Endothelial cell of umbilical vein (primary cell): ENCODE results near the gene CEACAM21. TPM values are rescaled to one million over a fixed set of nuclear protein-coding genes. Genes with fewer than 3 reads are reported as not detected.

Source experiments
- BruUV-seq: library from RNA; stranded (reverse); fragments of 400-500 nt; replicated peaks from 2 replicates; lab custom pipeline; 2021; lab: Mats Ljungman, UMichigan
- CTCF ChIA-PET: fragments of 300-600, 350-600 bp; sonication (Branson Sonifier 250); formaldehyde crosslinking; loops from one replicate; lab custom pipeline; 2021; ENCODE audit warnings: antibody characterized with exemption, inconsistent platforms; lab: Charles Lee
- POLR2A ChIA-PET: fragments of 300-600, 350-600 bp; sonication (Branson Sonifier 250); formaldehyde crosslinking; loops from one replicate; lab custom pipeline; 2021; ENCODE audit warnings: antibody characterized with exemption, inconsistent platforms; lab: Charles Lee
- DNase-seq: peaks from one replicate; pipeline ENCODE4 v3.0.0-alpha.2; 2011; ENCODE audit warnings: low read depth, low spot score
- FAIRE-seq: peaks from 2 replicates; lab custom pipeline; 2011; peaks lifted over from hg19 to GRCh38; lab: Jason Lieb, UNC
- H2AFZ ChIP-seq: 2 replicates; pipeline ENCODE4 v1.6.0; 2012; ENCODE audit warnings: low read depth, low read length, control low read depth, inconsistent platforms
- H3K27ac ChIP-seq: 2 replicates; pipeline ENCODE4 v1.5.1; 2011; ENCODE audit warnings: low read depth, mild to moderate bottlenecking, control low read depth, low read length, moderate library complexity; ENCODE audit not compliant: insufficient read depth
- H3K27me3 ChIP-seq, 2 experiments: 2 replicates each; pipeline versions ENCODE4 v1.6.0 to v1.6.1; 2011; ENCODE audit warnings: low read length in 2 of 2, mixed read lengths in 1 of 2; ENCODE audit not compliant: control insufficient read depth in 2 of 2, insufficient read depth in 2 of 2
- H3K36me3 ChIP-seq, 2 experiments: 2 replicates in 1 of 2; 3 replicates in 1 of 2; pipeline ENCODE4 v1.5.1; 2011; ENCODE audit warnings: low read length in 2 of 2, mild to moderate bottlenecking in 1 of 2, moderate library complexity in 1 of 2; ENCODE audit not compliant: control insufficient read depth in 2 of 2, insufficient read depth in 2 of 2; ENCODE audit errors: extremely low read depth in 1 of 2
- H3K4me1 ChIP-seq: 3 replicates; pipeline ENCODE4 v1.5.1; 2011; ENCODE audit warnings: mild to moderate bottlenecking, low read length; ENCODE audit not compliant: control insufficient read depth, insufficient read depth; ENCODE audit errors: extremely low read depth
- H3K4me2 ChIP-seq: 2 replicates; pipeline ENCODE4 v1.6.1; 2011; ENCODE audit warnings: low read length, control low read depth, mixed read lengths; ENCODE audit not compliant: insufficient read depth
- H3K4me3 ChIP-seq, 3 experiments: fragments of 200-600 bp in 1 of 3; sonication (generic), shearing (Covaris generic) in 1 of 3; replicated peaks in 1 of 3; 2 replicates each; pipeline ENCODE4 v1.5.1; 2011 to 2016; ENCODE audit warnings: control low read depth in 3 of 3, low read length in 3 of 3, mild to moderate bottlenecking in 2 of 3, inconsistent platforms in 1 of 3, low read depth in 1 of 3, moderate library complexity in 1 of 3; ENCODE audit not compliant: insufficient read depth in 1 of 3
- H3K79me2 ChIP-seq: 2 replicates; pipeline ENCODE4 v1.6.0; 2012; ENCODE audit warnings: low read length, inconsistent platforms; ENCODE audit not compliant: control insufficient read depth, insufficient read depth
- H3K9ac ChIP-seq: replicated peaks from 2 replicates; pipeline ENCODE3; 2011; ENCODE audit warnings: low read length, control low read depth; ENCODE audit not compliant: insufficient read depth; ENCODE audit errors: extremely low read depth
- H3K9me1 ChIP-seq: replicated peaks from 3 replicates; pipeline ENCODE4 v1.6.0; 2011; ENCODE audit warnings: mild to moderate bottlenecking, low read length; ENCODE audit not compliant: control insufficient read depth, insufficient read depth; ENCODE audit errors: extremely low read depth
- H3K9me3 ChIP-seq: replicated peaks from 2 replicates; pipeline ENCODE4 v1.5.1; 2012; ENCODE audit warnings: low read length, inconsistent platforms; ENCODE audit not compliant: control insufficient read depth, insufficient read depth
- H4K20me1 ChIP-seq: replicated peaks from 2 replicates; pipeline ENCODE3; 2011; ENCODE audit warnings: mild to moderate bottlenecking, low read length; ENCODE audit not compliant: control insufficient read depth, insufficient read depth; ENCODE audit errors: extremely low read depth
- CTCF ChIP-seq, 2 donors: IDR thresholded peaks; 1 replicate in 1 of 2; 2 replicates in 1 of 2; pipeline ENCODE4 v1.5.1; 2011; ENCODE audit warnings: low read length in 2 of 2, mild to moderate bottlenecking in 2 of 2, moderate library complexity in 2 of 2, control low read depth in 1 of 2, inconsistent platforms in 1 of 2, low read depth in 1 of 2; ENCODE audit not compliant: insufficient read depth in 1 of 2; ENCODE audit errors: extremely low read depth in 1 of 2
- EZH2 ChIP-seq: IDR thresholded peaks from 2 replicates; pipeline ENCODE4 v1.6.1; 2012; ENCODE audit warnings: borderline replicate concordance, low read depth, mild to moderate bottlenecking, moderate library complexity, low read length, inconsistent platforms; ENCODE audit not compliant: severe bottlenecking
- FOS ChIP-seq: IDR thresholded peaks from 2 replicates; pipeline ENCODE4 v1.6.1; 2011; ENCODE audit warnings: mild to moderate bottlenecking, low read length, moderate library complexity, borderline replicate concordance; ENCODE audit not compliant: insufficient read depth
- GATA2 ChIP-seq: IDR thresholded peaks from 2 replicates; pipeline ENCODE4 v1.7.0; 2011; ENCODE audit warnings: low read depth, mild to moderate bottlenecking, moderate library complexity, mixed read lengths, low read length; ENCODE audit not compliant: insufficient read length, insufficient read depth
- JUN ChIP-seq: IDR thresholded peaks from 2 replicates; pipeline ENCODE4 v1.6.1; 2011; ENCODE audit warnings: borderline replicate concordance, low read depth; ENCODE audit not compliant: insufficient read length, insufficient read depth
- MYC ChIP-seq: IDR thresholded peaks from one replicate; pipeline ENCODE4 v1.6.1; 2011; ENCODE audit warnings: mild to moderate bottlenecking, low read depth, low read length
- POLR2A ChIP-seq: IDR thresholded peaks from 2 replicates; pipeline ENCODE4 v1.6.1; 2012; ENCODE audit warnings: low read depth, mild to moderate bottlenecking, control low read depth, low read length
- POLR2AphosphoS5 ChIP-seq: IDR thresholded peaks from 2 replicates; pipeline ENCODE4 v1.6.1; 2012; ENCODE audit warnings: low read depth, mild to moderate bottlenecking, control low read depth, low read length, moderate library complexity; ENCODE audit not compliant: insufficient read depth
- dilution Hi-C: fragments of 300-500 bp; cut with MboI; formaldehyde crosslinking; loops from one replicate; pipeline ENCODE4 v1.15.0; 2019; ENCODE audit warnings: low sequenced_read_pairs; ENCODE audit not compliant: extremely low pct_ligation_motif_present
- intact Hi-C: fragments of 100-400 bp; cut with micrococcal nuclease; formaldehyde crosslinking; loops from one replicate; pipeline ENCODE4 v1.10.0; 2022
- polyA plus RNA-seq, 4 experiments: library from polyadenylated mRNA; depleted of rRNA in 3 of 4; stranded (reverse) in 3 of 4; unstranded in 1 of 4; fragments of >200 nt; gene quantifications; 2 replicates each; pipeline versions ENCODE4 v1.2.1 to v1.2.3, GENCODE V29; 2011 to 2012; ENCODE audit warnings: missing spikeins in 1 of 4
- total RNA-seq: library from RNA; stranded (reverse); gene quantifications from 2 replicates; pipeline ENCODE4 v1.2.3, GENCODE V29; 2021
- TF ChIP-seq, protein P1 (sequence below): IDR thresholded peaks from 2 replicates; pipeline ENCODE4 v1.6.1; 2011; ENCODE audit not compliant: insufficient read depth, insufficient read length

The CEACAM21 gene
- total and polyA plus RNA-seq, 2 donors (not counting 3 experiments of a cell fraction or from before 2014, with no cell fraction given) = 0.81 to 1.7 TPM

DNA sequence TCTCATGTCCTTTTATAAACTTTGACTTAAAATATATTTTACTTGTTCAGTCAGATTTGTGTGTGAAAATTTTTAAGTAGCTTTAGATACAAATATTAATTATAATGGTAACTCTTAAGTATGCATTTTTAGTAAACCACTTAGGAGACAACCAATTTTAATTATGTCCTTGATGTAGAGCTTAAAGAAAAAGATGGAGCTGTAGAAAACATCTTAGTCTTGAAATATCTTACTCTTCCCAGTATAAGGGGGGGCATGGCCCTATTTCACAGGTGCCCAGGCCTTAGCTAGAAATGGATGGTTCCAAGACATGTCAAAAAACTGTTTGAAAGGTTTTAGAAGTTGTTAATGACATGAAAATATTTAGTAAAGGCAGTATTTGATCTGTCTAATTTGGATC, 43.4 kb upstream of the CEACAM21 start:
- H4K20me1 ChIP-seq = no peaks in the 10 kb centered on the region
- POLR2A ChIA-PET = interaction anchor here (3.3 kb wide), 1 partner anchor 53 kb away, joined by 38 read pairs; no protein-coding TSS in a partner anchor
- H3K4me3 ChIP-seq = no peak overlapping the region
- intact Hi-C loops (no loop called here), dilution Hi-C loops (no loop called here)
- H3K9me3 ChIP-seq = peaks cover 6% of the 10 kb centered on the region
- FAIRE-seq (no peak), DNase-seq (no peak)
- BruUV-seq = no TSS peak
- peaks cover 31% of the 10 kb centered on the region for H3K4me1 ChIP-seq
- H3K9ac ChIP-seq = no peak overlapping the region
- no peak overlapping the region for H3K4me2 ChIP-seq
- CTCF ChIA-PET = interaction anchor here (1.4 to 3.2 kb wide), 7 partner anchors 10 to 97 kb away, joined by 4 to 40 read pairs (median 7); partner anchors contain the start of gene DMAC2
- H3K9me1 ChIP-seq = no peaks in the 10 kb centered on the region
- H3K36me3 ChIP-seq = no peaks in the 10 kb centered on the region
- TF ChIP-seq CTCF (IDR thresholded peaks at IDR 0.05; ENCODE audit: extremely low read depth in 1 of 2, insufficient read depth in 1 of 2, low read depth in 1 of 2, low read length in 2 of 2) (no peak), EZH2 (no peak), JUN (no peak), FOS (no peak)
- H2AFZ ChIP-seq = no peak overlapping the region
- peaks cover 15 to 28% of the 10 kb centered on the region in 2 experiments for H3K27me3 ChIP-seq
- no peaks in the 10 kb centered on the region for H3K79me2 ChIP-seq
- no peak overlapping the region for H3K27ac ChIP-seq

DNA sequence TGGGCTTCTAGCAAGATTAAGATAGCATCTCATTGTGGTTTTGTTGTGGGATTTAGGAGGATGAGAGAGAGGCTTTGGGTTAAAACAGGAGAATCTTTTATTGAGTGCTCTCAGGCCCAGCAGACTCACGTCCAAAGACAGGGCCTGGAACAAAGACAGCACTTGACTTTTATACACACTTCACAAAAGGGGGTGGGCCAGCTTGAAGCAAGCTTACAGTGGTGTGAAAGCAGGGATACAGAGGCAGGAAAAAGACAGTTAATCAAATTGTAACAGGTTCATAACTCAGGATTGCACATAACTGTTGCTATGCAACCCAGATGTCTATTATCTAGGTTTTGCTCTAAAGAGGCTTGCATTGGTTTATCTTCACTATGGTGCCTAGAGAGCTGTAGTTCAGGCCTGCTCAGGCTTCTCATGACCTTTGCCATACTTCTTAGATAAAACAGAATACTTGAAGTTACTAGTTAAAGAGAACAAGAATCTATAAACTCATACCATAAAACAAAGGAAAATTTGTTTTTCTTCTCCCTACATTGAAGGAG, 42.2 kb upstream of the CEACAM21 start:
- Histone ChIP-seq H3K9me3 (peaks cover 6% of the 10 kb centered on the region), H4K20me1 (no peaks in the 10 kb centered on the region), H3K4me2 (no peak overlapping the region), H3K9me1 (no peaks in the 10 kb centered on the region), H3K79me2 (no peaks in the 10 kb centered on the region), H3K36me3 (no peaks in the 10 kb centered on the region), H3K27ac (no peak overlapping the region), H3K27me3 (peaks cover 5 to 23% of the 10 kb centered on the region in 2 experiments), H3K9ac (no peak overlapping the region), H3K4me3 (no peak overlapping the region), H3K4me1 (peaks cover 31% of the 10 kb centered on the region), H2AFZ (no peak overlapping the region)
- FAIRE-seq (no peak), DNase-seq (no peak)
- no peak for TF ChIP-seq CTCF (IDR thresholded peaks at IDR 0.05; ENCODE audit: extremely low read depth in 1 of 2, insufficient read depth in 1 of 2, low read depth in 1 of 2, low read length in 2 of 2)
- TF ChIP-seq, protein P1, sequence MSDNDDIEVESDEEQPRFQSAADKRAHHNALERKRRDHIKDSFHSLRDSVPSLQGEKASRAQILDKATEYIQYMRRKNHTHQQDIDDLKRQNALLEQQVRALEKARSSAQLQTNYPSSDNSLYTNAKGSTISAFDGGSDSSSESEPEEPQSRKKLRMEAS = no peak
- no peak for TF ChIP-seq EZH2
- TF ChIP-seq POLR2AphosphoS5 = no peak
- TF ChIP-seq JUN = no peak
- TF ChIP-seq FOS = no peak
- TF ChIP-seq GATA2 = no peak
- no peak for TF ChIP-seq POLR2A
- TF ChIP-seq MYC = no peak
- dilution Hi-C loops (no loop called here), intact Hi-C loops (no loop called here)
- BruUV-seq = no TSS peak
- ChIA-PET POLR2A (interaction anchor here (0.8 kb wide), 1 partner anchor 55 kb away, joined by 3 read pairs; no protein-coding TSS in a partner anchor), CTCF (interaction anchor here (0.6 to 1.5 kb wide), 4 partner anchors 30 to 85 kb away, joined by 3 to 9 read pairs (median 4); no protein-coding TSS in a partner anchor)
